HG03135 (cell line): ENCODE data around the gene AHCTF1.
"Not testable (repeated sequence)": the region's sequence is repeated elsewhere in the genome, so short reads cannot be mapped to it uniquely, and the experiment has no call there.

Experiments
- ATAC-seq: cut with Tn5 transposase; IDR thresholded peaks from one replicate; pipeline ENCODE4 v1.9.1; 2021; ENCODE audit warnings: mild to moderate bottlenecking, moderate library complexity; ENCODE audit not compliant: unreplicated experiment

AHCTF1 gene

GRCh38 chr1:246843876-246844275 lies 87.9 kb downstream of the AHCTF1 start:
- no peak for ATAC-seq

DNA sequence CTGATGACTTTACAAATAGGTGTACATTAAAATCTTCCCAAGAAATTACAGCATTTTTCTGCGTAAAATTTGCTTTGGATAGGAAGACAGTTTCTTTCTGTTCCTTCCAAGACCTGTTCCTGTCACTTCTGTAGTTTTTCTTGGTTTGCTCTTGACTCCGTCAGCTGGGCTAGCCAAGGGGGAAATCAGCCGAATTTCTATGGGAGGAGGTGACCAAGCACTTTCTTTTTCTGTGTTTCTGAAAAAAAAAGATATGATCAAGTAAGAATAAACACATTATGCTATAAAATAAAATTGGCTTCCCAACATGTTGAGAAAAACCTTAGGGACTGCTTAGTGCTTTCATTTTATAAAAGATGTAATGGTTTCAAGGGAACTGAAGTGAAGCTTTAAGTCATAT lies 91.0 kb downstream of the AHCTF1 start:
- ATAC-seq, result not testable (repeated sequence)

DNA sequence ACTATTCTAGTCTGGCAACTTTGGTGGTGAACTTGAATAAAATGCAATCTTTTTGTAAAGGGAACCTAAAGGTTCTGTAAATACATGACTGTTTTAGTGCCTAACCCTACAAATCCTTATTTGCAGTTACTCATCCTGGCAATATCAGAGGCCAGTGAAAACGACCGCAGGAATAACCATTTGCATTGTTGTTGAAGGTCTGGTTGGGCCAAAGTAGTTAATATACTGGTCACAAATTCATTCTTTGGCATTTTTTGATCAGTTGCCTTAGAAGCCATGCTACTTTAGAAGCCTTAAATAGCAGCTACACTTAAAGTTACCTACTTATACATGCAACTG lies 93.7 kb downstream of the AHCTF1 start:
- ATAC-seq, result no peak

DNA sequence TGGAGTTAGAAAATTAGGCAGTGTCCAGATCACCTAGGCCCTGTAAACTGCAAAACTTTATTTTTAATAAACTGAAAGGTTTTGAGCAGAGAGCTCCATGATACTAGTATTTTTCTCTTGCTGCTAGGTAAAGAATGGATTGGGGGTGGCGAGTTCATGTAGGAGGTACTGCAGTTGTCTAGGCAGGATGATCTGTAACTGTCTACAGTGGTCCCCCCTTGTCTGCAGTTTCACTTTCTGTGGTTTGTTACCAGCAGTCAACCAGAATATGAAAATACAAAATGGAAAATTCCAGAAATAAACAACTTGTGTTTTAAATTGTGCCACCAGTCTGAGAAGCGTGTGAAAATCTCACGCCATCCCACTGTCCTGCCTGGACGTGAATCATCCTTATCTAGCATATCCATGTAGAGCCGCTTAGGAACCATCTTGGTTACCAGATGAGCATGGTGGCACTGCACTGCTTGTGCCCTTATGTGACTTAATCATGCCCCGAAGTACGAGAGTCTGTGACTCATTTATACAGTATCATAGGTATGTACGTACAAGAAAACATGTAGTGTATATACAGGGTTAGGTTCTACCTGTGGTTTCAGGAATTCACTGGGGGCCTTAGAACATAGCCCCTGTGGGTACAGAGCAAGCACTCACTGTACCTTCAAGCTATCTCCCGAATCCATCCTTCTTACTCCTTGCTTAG lies 94.2 kb downstream of the AHCTF1 start:
- no peak for ATAC-seq

DNA sequence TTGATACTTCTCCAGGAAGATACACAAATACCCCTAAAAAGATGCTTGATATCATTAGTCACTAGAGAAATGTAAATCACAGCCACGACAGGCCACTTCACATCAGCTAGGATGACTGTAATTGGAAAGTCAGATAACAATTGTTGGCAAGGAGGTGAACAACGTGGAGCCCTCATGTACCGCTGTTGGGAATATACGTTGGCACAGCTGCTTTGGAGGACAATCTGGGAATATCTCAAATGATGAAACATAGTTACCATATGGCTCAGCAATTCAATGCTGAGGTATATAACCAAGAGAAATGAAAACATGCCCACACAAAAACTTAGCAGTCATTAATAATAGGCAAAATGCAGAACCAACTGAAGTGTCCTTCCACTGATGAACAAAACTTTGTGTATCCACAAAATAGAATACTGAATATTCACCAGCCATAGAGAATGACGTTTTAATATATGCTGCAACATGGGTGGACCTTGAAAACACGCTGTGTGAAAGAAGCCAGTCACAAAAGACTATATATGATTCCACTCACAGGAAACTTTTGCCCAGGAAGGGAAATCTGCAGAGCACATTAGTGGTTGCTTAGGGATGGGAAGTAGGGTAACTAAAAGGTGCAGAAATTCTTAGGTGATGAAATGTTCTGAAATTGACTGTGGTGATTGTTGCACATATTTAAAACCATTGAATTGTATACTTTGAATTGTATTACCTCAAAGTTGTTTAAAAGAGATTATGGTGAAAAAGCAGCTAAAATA lies 95.4 kb downstream of the AHCTF1 start:
- ATAC-seq, result no peak

- ATAC-seq, result no peak
Observed at GRCh38 chr1:246831543-246831942, 100.2 kb downstream of the AHCTF1 start.

- no peak for ATAC-seq
Observed at GRCh38 chr1:246828818-246829217, 102.9 kb downstream of the AHCTF1 start.

DNA sequence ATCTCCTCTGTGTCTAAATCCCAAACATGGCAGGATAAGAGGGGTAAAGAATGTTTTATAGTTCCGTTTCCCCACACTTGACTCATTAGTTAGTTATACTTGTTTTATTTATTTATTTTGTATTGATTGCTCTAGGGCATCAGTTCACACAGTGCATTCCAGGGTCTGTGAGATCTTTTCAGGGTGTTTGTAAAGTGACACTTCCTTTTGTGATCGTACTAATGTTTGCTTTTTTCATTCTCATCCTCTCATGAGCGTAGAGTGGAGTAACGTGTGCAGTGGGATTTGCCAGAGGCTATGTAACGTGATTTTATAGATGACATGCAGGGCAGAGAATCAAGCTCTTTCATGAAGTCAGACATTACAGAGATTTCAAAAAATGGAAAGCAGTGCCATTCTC lies 104.4 kb downstream of the AHCTF1 start:
- ATAC-seq, result no peak

DNA sequence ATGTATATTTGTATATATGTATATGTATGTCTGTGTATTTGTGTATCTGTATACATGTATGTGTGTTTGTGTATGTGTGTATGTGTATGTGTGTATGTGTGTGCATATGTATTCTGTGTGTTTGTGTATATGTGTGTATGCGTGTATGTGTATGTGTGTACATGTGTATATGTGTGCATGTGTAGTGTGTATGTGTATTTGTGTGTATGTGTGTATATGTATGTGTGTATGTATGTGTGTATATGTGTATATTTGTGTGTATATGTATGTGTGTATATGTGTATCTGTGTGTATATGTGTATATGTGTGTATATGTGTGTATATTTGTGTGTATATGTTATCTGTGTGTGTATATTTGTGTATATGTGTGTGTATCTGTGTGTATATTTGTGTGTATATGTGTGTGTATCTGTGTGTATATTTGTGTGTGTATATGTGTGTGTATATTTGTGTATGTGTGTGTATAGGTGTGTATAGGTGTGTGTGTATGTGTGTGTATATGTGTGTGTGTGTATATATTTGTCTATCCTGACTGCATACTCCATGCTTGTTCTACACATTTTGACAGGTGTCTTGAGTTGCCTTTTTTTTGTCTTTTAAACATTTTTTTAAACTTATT lies 106.1 kb downstream of the AHCTF1 start:
- no peak for ATAC-seq

GRCh38 chr1:246824541-246824940 lies 107.2 kb downstream of the AHCTF1 start:
- no peak for ATAC-seq

GRCh38 chr1:246822154-246822553 lies 109.6 kb downstream of the AHCTF1 start:
- not testable (repeated sequence) for ATAC-seq

DNA sequence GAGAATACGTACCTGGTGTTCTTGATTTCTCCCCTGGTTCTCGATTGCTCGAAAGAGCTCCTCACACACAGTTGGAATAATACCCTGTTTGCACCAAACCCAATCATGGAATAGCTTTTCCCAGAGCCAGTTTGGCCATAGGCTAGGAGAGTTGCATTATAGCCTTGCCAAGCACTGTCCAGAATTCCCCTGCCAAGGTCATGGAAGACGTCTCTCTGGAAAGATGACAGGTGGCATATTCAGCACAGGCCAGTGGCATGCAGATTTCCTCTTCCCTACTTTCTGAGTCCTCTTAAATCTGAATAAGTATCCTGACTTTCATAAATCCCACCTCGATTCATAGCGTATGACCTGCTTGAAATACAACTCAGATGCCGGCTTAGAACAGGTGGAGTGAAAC lies 111.1 kb downstream of the AHCTF1 start:
- ATAC-seq, result no peak

DNA sequence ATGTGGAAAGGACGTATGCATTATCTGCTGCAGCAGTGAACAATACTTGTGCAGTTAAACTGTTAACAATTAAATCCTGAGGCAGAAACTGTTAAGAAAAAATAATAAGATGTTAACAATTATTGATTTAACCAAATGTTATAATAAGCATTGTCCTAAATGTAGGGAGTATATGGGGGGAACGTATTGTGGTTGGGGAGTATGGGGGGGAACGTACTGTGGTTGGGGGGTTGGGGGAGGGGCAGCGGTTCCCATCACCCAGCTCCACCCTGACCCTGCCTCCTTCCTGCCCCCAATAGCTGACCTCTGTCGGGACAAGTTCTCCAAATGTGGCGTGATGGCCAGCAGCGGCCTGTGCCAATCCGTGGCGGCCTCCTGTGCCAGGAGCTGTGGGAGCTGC lies 114.0 kb downstream of the AHCTF1 start:
- ATAC-seq, result not testable (repeated sequence)

- no peak for ATAC-seq
Observed at GRCh38 chr1:246815693-246816270, 116.0 kb downstream of the AHCTF1 start.

GRCh38 chr1:246814890-246815289 lies 116.9 kb downstream of the AHCTF1 start:
- ATAC-seq, result no peak

GRCh38 chr1:246813325-246813724 lies 118.4 kb downstream of the AHCTF1 start:
- not testable (repeated sequence) for ATAC-seq

GRCh38 chr1:246811985-246812384 lies 119.8 kb downstream of the AHCTF1 start:
- ATAC-seq, result no peak

GRCh38 chr1:246809473-246809872 lies 122.3 kb downstream of the AHCTF1 start:
- ATAC-seq, result no peak

- ATAC-seq, result no peak
Observed at GRCh38 chr1:246805135-246805716, 126.5 kb downstream of the AHCTF1 start.

- ATAC-seq, result no peak
Observed at GRCh38 chr1:246803883-246804282, 127.9 kb downstream of the AHCTF1 start.

DNA sequence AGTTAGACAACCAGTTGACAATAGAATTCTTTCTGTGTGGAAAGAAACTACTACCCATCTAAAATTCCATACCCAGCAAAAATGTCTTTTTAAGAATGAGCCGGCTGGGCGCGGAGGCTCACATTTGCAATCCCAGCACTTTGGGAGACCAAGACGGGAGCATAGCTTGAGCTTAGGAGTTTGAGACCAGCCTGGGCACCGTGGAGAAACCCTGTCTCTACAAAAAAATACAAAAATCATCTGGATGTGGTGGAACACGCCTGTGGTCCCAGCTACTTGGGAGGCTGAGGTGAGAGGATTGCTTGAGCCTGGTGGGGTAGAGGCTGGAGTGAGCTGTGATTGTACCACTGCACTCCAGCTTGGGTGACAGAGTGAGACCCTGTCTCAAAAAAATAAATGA lies 128.4 kb downstream of the AHCTF1 start:
- ATAC-seq, result no peak
